Renal cortical epithelial cell (primary cell): ENCODE data around the gene MCRIP1. TPM values are rescaled to one million over a fixed set of nuclear protein-coding genes. Genes with fewer than 3 reads are reported as not detected.

Experiments
- DNase-seq: peaks from one replicate; pipeline ENCODE4 v3.0.0-alpha.2; 2011; ENCODE audit warnings: low read depth
- total RNA-seq: library from RNA; depleted of rRNA; stranded (reverse); fragments of >200 nt; gene quantifications from 2 replicates; pipeline ENCODE4 v1.2.3, GENCODE V29; 2014

Gene MCRIP1
- total RNA-seq, 1 donor from 2014 or later: 55.0 TPM

DNA sequence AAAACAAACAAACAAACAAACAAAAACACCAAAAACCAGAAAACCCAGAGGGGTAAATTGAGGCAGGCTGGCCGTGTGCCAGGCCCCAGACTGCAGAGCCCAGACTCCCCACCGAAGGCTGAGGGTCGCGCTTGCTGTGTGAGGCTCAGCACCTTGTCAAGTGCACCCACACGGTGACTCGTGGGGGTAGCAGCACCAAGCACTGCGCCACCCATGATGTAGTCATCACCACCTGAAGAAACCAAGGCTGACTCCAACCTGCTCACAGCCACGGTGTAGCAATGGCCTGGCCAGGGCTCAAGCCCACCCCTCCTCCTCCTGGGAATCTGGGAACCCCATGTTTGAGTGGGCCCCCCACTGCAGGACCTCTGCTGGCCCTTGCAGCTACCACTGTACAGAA is 11.9 kb downstream of the MCRIP1 start:
- DNase-seq: no peak

DNA sequence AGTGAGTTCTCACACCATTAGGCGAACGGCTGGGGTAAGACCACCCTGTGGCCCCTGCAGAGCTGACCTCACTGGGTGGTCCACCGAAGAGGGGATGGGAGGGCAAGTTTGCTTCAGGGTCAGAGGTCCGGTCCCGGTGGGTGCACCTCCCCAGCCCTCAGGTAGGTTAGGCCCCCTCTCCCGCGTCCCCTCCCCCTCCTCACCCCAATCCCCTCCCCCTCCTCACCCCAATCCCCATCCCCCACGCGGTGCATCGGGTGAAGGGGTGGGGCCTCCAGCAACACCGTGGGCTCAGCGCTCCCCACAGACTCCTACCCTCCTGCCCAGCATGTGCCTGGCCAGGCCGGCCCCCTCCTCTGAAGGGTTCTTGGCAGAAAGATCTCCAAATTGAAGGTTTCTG is 13.4 kb downstream of the MCRIP1 start:
- DNase-seq: no peak

DNA sequence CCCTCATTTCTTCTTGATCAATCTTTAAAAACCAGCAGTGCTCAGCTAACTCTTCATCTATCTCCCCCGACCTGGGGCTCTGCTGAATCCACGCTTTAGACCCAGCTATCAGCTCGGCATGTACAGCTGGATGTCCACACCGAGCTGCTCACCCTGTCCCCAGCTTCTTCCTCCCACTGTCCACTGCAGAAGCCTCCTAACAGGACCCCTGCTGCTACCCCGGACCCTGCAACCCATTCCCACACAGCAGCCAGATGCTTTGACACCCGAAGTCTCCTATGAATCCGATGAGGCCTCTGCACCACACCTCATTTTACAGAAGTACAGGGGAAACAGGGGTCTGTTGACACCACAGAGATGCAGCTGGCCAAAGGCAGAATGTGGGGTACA is 15.3 kb downstream of the MCRIP1 start:
- no peak for DNase-seq

DNA sequence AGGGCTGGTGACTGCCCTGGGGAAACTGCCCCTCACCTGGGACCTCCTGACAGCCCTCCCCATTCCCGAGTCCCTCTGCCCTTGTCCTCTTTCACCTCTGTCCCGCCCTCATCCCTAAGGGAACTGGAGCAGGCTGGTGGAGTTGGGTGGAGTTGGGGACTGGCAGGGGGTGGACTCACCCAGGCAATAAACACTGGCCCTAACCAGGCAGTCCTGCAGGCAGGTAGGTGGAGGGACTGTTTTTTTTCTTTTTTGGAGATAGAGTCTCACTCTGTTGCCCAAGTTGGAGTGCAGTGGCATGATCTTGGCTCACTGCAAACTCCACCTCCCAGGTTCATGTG is 17.5 kb downstream of the MCRIP1 start:
- DNase-seq: no peak

DNA sequence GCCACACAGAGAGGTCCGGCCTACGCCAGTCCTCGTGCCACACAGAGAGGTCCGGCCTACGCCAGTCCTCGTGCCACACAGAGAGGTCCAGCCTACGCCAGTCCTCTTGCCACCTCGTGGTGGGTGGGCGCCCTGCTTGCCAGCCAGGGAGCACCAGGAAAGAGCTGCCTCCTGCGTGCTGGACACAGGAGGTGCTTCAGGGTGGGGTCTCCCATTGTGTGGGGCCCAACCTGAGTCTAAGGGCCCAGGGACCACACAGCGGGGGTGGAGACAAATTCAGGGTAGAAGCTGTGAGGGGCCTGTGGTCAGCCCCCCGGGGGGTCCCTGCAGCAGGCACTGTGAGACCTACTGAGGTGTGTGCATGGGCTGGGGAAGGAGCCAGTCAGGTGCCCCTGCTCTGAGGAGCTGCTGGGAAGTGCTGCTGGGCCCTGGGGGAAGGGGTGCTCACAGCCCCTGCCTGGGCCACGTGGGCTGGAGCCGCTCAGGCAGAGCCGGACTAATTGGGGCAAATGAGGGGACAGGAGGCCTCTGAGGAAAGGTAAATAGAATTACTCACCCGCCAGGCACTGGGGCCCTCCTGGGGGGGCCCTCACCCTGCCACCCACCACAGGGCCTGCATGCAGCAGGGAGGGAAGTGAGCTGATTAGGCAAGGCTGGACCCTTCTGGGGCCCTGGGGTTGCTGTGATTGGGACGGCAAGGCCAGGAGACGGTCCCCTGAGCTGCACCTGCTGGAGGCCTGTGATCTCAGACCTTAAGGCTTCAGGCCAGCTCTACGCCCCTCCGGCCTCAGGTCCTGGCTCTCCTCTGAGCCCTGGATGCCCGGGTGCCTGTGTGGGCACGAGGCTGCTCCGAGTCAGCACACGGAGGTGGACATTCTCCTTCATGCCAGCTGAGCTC is 18.1 kb downstream of the MCRIP1 start:
- peak; percentile 87 for DNase-seq

DNA sequence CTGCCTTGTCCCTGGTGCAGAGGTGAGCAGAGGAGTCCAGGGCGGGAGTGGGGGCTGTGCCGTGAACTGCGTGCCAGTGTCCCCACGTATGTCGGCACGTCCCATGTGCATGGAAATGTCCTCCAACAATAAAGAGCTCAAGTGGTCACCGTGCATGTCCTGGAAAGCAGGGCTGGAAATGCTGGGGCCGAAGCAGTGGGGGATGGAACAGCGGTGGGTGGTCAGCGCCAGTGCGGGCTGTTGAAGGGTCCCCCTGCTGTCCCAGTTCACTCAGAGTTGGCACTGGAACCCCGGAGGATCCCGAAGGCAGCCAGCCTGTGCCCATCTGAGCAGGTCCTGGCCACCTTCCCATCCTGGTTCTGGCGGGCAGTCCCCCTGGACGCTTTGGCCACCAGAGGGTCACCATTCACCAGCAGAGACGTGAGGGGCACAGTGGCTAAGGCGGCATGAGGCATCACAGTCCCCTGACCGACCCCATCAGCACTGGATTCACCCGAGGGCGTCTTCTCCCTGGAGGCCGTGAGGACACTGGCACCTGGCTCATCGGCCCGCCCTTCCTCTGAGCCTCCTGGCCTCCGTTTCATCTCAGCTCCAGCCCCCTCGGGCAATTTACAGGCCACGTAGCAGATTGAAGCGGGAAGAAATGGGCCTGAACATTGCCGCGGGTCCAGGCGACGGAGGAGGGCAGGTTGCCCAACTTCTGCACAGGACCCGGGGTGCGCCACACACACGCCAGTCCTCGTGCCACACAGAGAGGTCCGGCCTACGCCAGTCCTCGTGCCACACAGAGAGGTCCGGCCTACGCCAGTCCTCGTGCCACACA is 19.0 kb downstream of the MCRIP1 start:
- DNase-seq: no peak

DNA sequence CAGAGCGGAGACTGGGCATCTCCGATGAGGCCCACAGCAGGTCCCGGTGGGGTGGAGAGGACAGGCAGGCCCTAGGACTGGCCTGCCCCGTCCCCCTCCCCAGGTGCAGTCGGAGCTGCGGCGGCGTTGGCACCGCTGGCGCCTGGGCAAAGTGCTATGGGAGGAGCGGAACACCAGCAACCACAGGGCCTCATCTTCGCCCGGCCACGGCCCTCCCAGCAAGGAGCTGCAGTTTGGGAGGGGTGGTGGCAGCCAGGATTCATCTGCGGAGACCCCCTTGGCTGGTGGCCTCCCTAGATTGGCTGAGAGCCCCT is 19.8 kb downstream of the MCRIP1 start:
- no peak for DNase-seq

DNA sequence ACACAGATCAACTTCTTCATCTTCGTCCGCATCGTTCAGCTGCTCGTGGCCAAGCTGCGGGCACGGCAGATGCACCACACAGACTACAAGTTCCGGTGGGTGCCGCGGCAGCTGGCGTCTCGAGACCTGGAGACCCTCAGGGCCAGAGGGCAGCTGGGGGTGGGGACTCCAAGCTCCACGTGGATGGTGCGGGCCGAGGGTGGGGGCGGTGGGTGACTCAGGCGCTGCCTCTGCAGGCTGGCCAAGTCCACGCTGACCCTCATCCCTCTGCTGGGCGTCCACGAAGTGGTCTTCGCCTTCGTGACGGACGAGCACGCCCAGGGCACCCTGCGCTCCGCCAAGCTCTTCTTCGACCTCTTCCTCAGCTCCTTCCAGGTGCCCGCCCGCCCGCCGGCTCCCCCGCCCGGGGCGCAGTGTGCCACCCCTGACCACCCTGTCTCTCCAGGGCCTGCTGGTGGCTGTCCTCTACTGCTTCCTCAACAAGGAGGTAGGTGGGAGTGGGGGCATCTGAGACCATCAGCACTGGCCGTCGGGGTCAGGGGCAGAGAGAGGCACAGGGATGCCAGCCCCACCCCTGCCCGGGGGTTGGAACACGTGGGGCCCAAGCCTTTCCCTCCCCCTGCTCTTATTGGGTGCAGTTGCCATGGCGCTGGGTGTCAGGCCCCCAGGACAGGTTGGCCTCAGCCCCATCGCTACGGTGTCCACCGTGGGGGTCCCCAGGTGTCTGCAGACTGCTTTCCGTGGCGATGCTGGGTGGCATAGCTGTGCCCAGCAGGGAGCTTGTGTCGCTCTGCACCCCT is 20.3 kb downstream of the MCRIP1 start:
- DNase-seq: no peak

DNA sequence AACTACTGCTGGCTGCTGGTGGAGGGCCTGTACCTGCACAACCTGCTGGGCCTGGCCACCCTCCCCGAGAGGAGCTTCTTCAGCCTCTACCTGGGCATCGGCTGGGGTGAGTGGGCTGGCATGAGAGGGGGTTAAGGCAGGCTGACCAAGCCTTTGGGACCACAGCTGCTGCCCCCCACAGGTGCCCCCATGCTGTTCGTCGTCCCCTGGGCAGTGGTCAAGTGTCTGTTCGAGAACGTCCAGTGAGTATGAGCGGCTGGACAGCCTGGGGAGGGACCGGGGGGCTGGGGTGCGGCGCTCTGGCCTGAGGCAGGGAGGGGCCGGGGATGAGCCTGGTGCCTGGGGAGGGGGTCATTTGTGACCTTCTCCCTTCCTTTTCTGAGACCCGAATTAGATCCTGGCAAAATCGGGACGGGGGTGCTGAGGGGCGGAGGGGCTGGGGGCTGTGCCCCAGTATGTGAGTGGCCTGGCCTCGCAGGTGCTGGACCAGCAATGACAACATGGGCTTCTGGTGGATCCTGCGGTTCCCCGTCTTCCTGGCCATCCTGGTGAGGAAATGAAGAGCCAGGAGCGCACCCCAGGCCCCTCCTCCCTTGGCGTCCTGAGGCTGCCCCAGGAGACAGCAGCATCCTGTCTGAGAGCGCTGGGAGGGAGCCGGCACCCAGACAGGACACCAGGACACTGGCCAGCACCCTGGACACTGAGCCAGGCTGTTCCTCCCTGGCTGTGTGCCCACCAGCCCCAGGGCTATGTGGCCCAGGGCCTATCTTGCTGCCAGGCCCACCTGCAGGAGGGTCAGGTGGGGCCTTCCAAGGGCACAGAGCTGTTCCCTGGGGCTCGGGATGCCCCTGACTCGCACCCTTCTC is 21.2 kb downstream of the MCRIP1 start:
- DNase-seq: no peak

DNA sequence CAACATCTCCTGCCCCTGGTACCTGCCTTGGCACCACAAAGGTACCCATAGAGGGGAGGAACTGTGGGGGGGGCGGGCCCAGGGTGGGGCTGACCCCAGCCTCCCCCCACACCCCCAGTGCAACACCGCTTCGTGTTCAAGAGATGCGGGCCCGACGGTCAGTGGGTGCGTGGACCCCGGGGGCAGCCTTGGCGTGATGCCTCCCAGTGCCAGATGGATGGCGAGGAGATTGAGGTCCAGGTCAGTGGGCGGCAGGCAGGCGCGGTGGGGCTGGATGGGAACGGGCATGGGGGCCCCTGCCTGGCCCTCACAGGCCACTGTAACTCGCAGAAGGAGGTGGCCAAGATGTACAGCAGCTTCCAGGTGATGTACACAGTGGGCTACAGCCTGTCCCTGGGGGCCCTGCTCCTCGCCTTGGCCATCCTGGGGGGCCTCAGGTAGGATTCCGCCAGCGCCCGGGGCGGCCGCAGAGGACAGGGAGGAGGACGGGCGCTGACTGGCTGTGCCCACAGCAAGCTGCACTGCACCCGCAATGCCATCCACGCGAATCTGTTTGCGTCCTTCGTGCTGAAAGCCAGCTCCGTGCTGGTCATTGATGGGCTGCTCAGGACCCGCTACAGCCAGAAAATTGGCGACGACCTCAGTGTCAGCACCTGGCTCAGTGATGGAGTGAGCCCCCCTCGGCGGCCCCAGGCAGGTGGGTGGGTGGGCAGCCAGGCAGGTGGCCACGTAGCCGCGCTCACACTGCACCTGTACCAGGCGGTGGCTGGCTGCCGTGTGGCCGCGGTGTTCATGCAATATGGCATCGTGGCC is 22.0 kb downstream of the MCRIP1 start:
- no peak for DNase-seq

DNA sequence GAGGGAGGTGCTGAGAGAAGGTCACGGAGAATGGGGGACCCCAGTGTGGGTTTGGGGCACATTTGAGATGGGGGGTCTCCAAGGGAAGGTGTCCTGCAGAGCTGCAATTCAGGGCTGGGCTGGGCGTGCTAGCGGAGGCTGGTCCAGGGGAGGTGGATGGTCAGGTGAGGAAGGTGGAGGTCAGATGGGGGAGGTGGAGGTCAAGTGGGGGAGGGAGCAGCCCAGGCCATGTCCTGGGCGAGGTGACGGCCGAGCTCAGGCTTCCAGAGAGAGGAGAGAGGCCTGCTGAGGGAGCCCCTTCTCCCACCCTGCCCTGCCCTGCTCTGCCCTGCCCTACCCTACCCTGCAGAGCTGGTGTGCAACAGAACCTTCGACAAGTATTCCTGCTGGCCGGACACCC is 22.6 kb downstream of the MCRIP1 start:
- DNase-seq: no peak

DNA sequence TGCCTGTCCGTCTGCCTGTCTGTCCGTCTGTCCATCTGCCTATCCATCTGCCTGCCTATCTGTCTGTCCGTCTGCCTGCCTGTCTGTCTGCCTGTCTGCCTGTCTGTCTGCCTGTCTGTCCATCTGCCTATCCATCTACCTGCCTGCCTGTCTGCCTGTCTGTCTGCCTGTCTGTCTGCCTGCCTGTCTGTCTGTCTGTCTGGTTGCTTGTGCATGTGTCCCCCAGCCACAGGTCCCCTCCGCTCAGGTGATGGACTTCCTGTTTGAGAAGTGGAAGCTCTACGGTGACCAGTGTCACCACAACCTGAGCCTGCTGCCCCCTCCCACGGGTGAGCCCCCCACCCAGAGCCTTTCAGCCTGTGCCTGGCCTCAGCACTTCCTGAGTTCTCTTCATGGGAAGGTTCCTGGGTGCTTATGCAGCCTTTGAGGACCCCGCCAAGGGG is 23.5 kb downstream of the MCRIP1 start:
- DNase-seq: no peak

DNA sequence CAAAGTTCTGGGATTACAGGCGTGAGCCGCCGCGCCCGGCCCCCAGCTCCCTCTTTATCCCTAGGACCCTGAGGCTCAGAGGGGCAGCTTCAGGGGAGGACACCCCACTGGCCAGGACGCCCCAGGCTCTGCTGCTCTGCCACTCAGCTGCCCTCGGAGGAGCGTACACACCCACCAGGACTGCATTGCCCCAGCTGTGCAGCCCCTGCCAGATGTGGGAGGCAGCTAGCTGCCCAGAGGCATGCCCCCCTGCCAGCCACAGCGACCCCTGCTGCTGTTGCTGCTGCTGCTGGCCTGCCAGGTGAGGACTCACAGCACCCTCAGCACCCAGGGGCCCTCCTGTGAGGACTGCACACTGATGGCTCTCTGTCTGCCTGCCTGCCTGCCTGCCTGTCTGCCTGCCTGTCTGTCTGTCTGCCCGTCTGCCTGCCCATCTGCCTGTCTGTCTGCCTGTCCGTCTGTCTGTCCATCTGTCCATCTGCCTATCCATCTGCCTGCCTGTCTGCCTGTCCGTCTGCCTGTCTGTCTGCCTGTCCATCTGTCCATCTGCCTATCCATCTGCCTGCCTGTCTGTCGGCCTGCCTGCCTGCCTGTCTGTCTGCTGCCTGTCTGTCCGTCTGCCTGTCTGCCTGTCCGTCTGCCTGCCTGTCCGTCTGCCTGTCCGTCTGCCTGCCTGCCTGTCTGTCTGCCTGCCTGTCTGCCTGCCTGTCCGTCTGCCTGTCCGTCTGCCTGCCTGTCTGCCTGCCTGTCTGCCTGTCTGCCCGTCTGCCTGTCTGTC is 24.1 kb downstream of the MCRIP1 start:
- DNase-seq: no peak

DNA sequence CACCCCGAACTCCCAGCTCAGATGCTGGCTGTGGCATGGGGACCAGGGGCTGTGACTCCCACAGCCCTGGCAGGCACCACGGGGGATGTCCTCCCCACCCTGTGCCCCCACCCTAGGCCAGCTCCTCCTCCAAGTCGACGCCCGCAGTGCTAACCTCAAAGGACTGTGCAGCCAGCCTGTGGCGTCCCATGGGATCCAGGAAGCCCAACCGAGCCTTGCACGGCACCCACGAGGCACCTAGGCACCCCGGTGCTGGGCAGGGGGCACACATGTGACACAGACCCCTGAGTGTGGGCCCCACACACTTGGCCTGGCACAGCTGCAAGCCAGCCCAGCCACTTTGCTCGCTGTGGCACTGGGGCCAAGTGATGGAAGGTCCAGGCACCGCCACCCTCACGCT is 25.3 kb downstream of the MCRIP1 start:
- no peak for DNase-seq

DNA sequence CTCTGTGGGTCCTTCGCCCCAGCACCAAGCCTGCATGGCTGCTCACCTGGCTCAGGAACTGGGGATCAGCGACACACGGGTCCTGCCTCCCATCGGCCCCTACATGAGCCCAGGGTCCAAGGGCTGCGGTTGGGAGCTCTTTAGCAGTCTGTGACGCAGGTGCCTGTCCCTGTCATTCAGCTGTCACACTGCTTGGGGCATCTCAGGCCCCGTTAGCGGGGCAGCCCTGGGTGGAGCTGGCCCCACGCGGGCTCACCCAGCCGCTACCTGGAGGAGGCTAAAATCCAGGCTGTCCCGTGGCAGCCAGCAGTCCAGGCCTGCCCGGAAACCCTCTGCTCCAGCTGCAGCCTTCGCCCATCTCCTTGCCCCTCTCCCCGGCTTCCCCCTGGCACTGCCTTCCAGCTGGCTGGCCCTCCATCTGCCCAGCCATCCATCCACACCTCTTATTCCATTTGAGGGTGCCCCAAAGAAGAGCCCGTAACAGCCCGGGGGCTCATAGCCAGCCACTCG is 25.8 kb downstream of the MCRIP1 start:
- no peak for DNase-seq

DNA sequence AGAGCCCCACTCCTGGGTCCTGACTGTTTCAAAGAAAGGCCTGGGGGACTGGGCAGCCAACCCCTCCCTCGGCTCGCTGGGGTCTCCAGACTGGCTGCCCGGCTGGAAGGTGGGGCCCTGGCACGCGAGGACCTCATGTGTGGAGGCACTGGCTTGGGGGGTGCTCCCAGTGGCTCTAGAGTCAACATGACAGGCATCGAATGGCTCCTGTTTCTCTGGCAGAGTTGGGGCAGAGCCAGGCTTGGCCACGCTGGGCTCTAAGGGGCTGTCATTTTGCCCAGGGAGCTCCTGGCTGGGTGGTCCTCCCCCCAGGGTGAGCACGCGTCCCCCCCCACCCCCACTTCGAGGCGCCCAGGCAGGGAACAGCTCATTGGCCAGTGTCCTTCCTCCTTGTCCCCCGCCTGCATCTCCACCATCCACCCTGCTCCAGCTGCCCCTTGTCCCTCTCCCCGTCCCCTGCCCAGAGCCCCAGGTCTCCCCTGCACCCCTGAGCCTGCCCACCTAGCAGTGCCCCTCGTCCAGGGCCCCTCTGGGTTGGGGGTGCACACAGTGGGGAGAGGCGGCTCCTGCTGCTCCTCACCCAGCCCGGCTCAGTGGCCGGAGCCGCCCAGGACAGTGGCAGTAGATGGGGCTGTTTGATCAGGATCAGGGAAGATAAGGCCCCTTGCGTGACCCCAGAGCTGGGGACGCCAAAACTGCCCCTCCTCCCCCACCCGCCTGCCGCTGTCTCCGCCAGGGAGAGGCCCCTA is 26.5 kb downstream of the MCRIP1 start:
- DNase-seq: no peak

DNA sequence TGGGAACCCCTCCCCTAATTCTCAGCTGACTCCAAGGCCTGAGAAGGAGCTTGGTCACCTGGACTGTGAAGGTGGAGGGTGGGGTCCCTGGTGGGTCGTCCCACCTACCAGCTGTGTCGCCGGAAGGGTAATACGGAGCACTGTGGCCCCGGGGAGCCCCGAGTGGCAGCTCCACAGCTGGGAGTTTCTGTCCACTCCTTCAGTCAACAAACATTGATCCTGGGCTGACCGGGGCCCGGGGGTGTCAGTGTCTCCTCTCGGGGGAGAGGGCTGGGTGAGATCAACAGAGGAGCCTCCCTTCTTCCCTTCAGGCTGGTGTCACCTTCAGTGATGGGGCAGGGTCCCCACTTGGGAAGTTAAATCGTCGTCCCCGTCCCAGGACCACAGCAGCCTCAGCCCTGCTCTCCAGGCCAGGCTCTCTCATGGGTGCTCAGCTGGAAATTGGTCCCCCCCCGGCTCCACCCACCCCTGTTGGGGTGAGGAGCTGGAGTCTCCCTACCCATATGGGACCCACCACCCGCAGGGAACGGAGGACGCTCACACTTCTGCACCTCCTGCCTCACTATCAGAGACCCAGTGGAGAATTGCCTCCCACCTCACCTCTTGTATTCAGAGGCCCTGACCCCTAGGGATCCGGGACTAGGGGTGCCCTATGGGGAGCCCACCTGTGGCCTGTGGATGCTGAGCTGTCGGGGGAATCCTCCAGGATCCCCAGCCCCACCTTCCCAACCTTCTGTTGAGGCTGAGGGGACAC is 27.2 kb downstream of the MCRIP1 start:
- no peak for DNase-seq
